Mucosa of stomach (tissue), 1 donor: ENCODE data around the gene CCDC177.

Source experiments
- H3K27me3 ChIP-seq: one replicate; pipeline ENCODE4 v1.7.0; 2013; ENCODE audit warnings: mild to moderate bottlenecking, low read length; ENCODE audit not compliant: control insufficient read depth, insufficient read depth
- H3K36me3 ChIP-seq: one replicate; pipeline ENCODE4 v1.7.0; 2013; ENCODE audit warnings: low read length; ENCODE audit not compliant: control insufficient read depth, insufficient read depth
- H3K4me1 ChIP-seq: one replicate; pipeline ENCODE4 v1.7.0; 2013; ENCODE audit warnings: mild to moderate bottlenecking, low read length; ENCODE audit not compliant: control insufficient read depth, insufficient read depth
- H3K4me3 ChIP-seq: one replicate; pipeline ENCODE4 v1.7.0; 2013; ENCODE audit warnings: low read length
- H3K9ac ChIP-seq: one replicate; pipeline ENCODE4 v1.7.0; 2013; ENCODE audit warnings: mild to moderate bottlenecking, low read length, moderate library complexity
- H3K9me3 ChIP-seq: one replicate; pipeline ENCODE4 v1.7.0; 2013; ENCODE audit warnings: mild to moderate bottlenecking, low read length, moderate library complexity; ENCODE audit not compliant: control insufficient read depth
- donor health status: Pancreatic carcinoma.

The CCDC177 gene

GRCh38 chr14:69593018-69593677 lies 18.5 kb upstream of the CCDC177 start:
- H3K4me3 ChIP-seq: no peak overlapping the region
- H3K9ac ChIP-seq: no peak overlapping the region
- H3K4me1 ChIP-seq: no peaks in the 10 kb centered on the region
- H3K36me3 ChIP-seq: no peaks in the 10 kb centered on the region
- no peaks in the 10 kb centered on the region for H3K9me3 ChIP-seq
- no peaks in the 10 kb centered on the region for H3K27me3 ChIP-seq

GRCh38 chr14:69591317-69591716 lies 16.6 kb upstream of the CCDC177 start:
- Histone ChIP-seq H3K27me3 (no peaks in the 10 kb centered on the region), H3K4me3 (no peak overlapping the region), H3K4me1 (peaks cover 16% of the 10 kb centered on the region), H3K9me3 (no peaks in the 10 kb centered on the region), H3K36me3 (no peaks in the 10 kb centered on the region), H3K9ac (no peak overlapping the region)

GRCh38 chr14:69587389-69587788 lies 12.7 kb upstream of the CCDC177 start:
- H3K27me3 ChIP-seq: no peaks in the 10 kb centered on the region
- H3K4me1 ChIP-seq: peaks cover 16% of the 10 kb centered on the region
- H3K36me3 ChIP-seq: no peaks in the 10 kb centered on the region
- no peak overlapping the region for H3K4me3 ChIP-seq
- H3K9ac ChIP-seq: peak overlapping the region; percentile 31
- H3K9me3 ChIP-seq: no peaks in the 10 kb centered on the region

- H3K4me3 ChIP-seq: no peak overlapping the region
- peaks cover 16% of the 10 kb centered on the region for H3K4me1 ChIP-seq
- no peaks in the 10 kb centered on the region for H3K9me3 ChIP-seq
- no peaks in the 10 kb centered on the region for H3K36me3 ChIP-seq
- H3K27me3 ChIP-seq: no peaks in the 10 kb centered on the region
- no peak overlapping the region for H3K9ac ChIP-seq
Measured at GRCh38 chr14:69586404-69586803, 11.7 kb upstream of the CCDC177 start.

- Histone ChIP-seq H3K4me3 (no peak overlapping the region), H3K27me3 (no peaks in the 10 kb centered on the region), H3K4me1 (peaks cover 27% of the 10 kb centered on the region), H3K9ac (no peak overlapping the region), H3K36me3 (no peaks in the 10 kb centered on the region), H3K9me3 (no peaks in the 10 kb centered on the region)
Measured at GRCh38 chr14:69584389-69584788, 9.7 kb upstream of the CCDC177 start.

GRCh38 chr14:69582829-69583228 lies 8.2 kb upstream of the CCDC177 start:
- peaks cover 26% of the 10 kb centered on the region for H3K4me1 ChIP-seq
- peaks cover 4% of the 10 kb centered on the region for H3K27me3 ChIP-seq
- H3K9me3 ChIP-seq: no peaks in the 10 kb centered on the region
- H3K4me3 ChIP-seq: no peak overlapping the region
- H3K9ac ChIP-seq: no peak overlapping the region
- H3K36me3 ChIP-seq: no peaks in the 10 kb centered on the region

GRCh38 chr14:69582212-69582611 lies 7.5 kb upstream of the CCDC177 start:
- Histone ChIP-seq H3K9me3 (no peaks in the 10 kb centered on the region), H3K4me3 (no peak overlapping the region), H3K27me3 (peaks cover 5% of the 10 kb centered on the region), H3K4me1 (peaks cover 20% of the 10 kb centered on the region), H3K9ac (no peak overlapping the region), H3K36me3 (no peaks in the 10 kb centered on the region)

- no peak overlapping the region for H3K9ac ChIP-seq
- peaks cover 12% of the 10 kb centered on the region for H3K4me1 ChIP-seq
- no peaks in the 10 kb centered on the region for H3K36me3 ChIP-seq
- no peaks in the 10 kb centered on the region for H3K9me3 ChIP-seq
- H3K27me3 ChIP-seq: peaks cover 13% of the 10 kb centered on the region
- no peak overlapping the region for H3K4me3 ChIP-seq
Measured at GRCh38 chr14:69581316-69581935, 6.8 kb upstream of the CCDC177 start.

- Histone ChIP-seq H3K36me3 (no peaks in the 10 kb centered on the region), H3K9ac (no peak overlapping the region), H3K27me3 (peaks cover 19% of the 10 kb centered on the region)
Measured at GRCh38 chr14:69580009-69580577, 5.4 kb upstream of the CCDC177 start.

GRCh38 chr14:69579476-69579875 lies 4.8 kb upstream of the CCDC177 start:
- peaks cover 14% of the 10 kb centered on the region for H3K4me1 ChIP-seq
- peaks cover 25% of the 10 kb centered on the region for H3K27me3 ChIP-seq
- no peaks in the 10 kb centered on the region for H3K36me3 ChIP-seq
- no peak overlapping the region for H3K9ac ChIP-seq
- no peaks in the 10 kb centered on the region for H3K9me3 ChIP-seq
- no peak overlapping the region for H3K4me3 ChIP-seq

More at GRCh38 chr14:69580009-69580577, 5.4 kb upstream of the CCDC177 start:
- no peaks in the 10 kb centered on the region for H3K9me3 ChIP-seq
- H3K4me3 ChIP-seq: no peak overlapping the region
- H3K4me1 ChIP-seq: peaks cover 12% of the 10 kb centered on the region

GRCh38 chr14:69574954-69575295 lies 254 bp upstream of the CCDC177 start:
- Histone ChIP-seq H3K4me1 (peaks cover 19% of the 10 kb centered on the region), H3K9me3 (no peaks in the 10 kb centered on the region), H3K36me3 (no peaks in the 10 kb centered on the region), H3K9ac (no peak overlapping the region), H3K27me3 (peaks cover 68% of the 10 kb centered on the region), H3K4me3 (no peak overlapping the region)

- H3K4me3 ChIP-seq: no peak overlapping the region
- peaks cover 12% of the 10 kb centered on the region for H3K4me1 ChIP-seq
- H3K36me3 ChIP-seq: no peaks in the 10 kb centered on the region
- no peak overlapping the region for H3K9ac ChIP-seq
- peaks cover 75% of the 10 kb centered on the region for H3K27me3 ChIP-seq
- no peaks in the 10 kb centered on the region for H3K9me3 ChIP-seq
Measured at GRCh38 chr14:69573831-69574262, 824 bp downstream of the CCDC177 start.
